ENCODE measurements around the gene STAT3. TPM values are rescaled to one million over a fixed set of nuclear protein-coding genes. Genes with fewer than 3 reads are reported as not detected.
A peak's percentile ranks its signal among the peaks of the same experiment; 100 is the strongest.

Gene STAT3
- total and polyA plus RNA-seq, 2 of the 13 experiments (the other 11 are each of a cell fraction or from before 2014, with no cell fraction given), result 61.8 to 62.4 TPM

DNA sequence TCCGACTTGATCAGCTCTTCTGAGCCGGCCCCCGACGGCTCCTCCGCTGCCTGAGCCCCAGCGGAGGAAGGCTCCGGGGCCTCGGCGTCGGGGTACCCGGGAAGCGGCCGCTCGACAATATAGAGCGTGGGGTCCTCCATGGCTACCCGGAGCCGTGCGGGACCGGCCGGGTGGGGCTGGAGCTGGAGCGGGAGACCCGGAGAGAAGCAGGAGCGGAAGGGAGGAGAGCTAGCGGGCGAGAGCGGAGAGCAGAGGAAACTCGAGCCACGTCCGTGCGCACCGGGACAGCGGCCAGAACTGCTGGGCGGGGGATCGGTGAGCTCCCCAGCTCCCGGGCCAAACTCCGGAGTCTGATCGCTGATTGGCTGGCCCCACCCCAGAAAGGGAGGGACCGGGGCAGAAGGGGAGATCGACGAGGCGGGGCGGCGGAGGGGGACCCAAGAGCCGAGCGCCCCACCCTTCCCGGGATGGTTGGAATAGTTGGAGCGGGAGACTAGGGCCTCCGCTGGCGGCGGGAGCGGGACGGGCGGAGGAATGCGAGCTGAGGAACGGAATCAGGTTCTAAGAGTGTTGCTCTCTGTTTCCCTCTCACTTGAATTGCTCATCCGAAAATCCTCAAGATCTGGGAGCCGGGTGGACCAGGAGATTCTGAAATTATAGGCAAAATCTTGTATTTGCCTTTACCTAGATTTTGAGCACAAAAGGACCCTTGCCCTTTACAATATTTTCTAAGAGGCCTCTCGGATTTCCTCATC, 34.9 kb upstream of the STAT3 start, which contains the start of gene CAVIN1 (continued):
- TF ChIP-seq ZFX (CRISPR knock-in tag; IDR thresholded peaks at IDR 0.05; ENCODE audit: low read depth) (peak; percentile 72), EED (CRISPR knock-in tag; IDR thresholded peaks at IDR 0.05) (no peak), CBX1 (IDR thresholded peaks at IDR 0.05; ENCODE audit: low read depth) (no peak), ZNF724P (CRISPR knock-in tag; IDR thresholded peaks at IDR 0.05; ENCODE audit: borderline replicate concordance) (no peak), ZFP36L2 (CRISPR knock-in tag; IDR thresholded peaks at IDR 0.05) (no peak), WIZ (CRISPR knock-in tag; IDR thresholded peaks at IDR 0.05) (no peak), ZNF12 (CRISPR knock-in tag; IDR thresholded peaks at IDR 0.05) (no peak), ZNF562 (CRISPR knock-in tag; IDR thresholded peaks at IDR 0.05; ENCODE audit: borderline replicate concordance) (no peak), SALL2 (CRISPR knock-in tag; IDR thresholded peaks at IDR 0.05) (peak; percentile 90), ZFP36 (IDR thresholded peaks at IDR 0.05; ENCODE audit: borderline replicate concordance, low read depth, low read length, partially characterized antibody) (no peak), KDM2A (CRISPR knock-in tag; IDR thresholded peaks at IDR 0.05; ENCODE audit: borderline replicate concordance, low read depth) (peak; percentile 68), ARNT2 (CRISPR knock-in tag; IDR thresholded peaks at IDR 0.05; ENCODE audit: low read depth) (0 out of 2 replicates have a peak, but pooled peaks have one; percentile 16), ZNF543 (CRISPR knock-in tag; IDR thresholded peaks at IDR 0.05) (0 out of 2 replicates have a peak, but pooled peaks have one; percentile 64), ZNF772 (CRISPR knock-in tag; IDR thresholded peaks at IDR 0.05) (peak; percentile 56; the same call in 1 of the 2 replicates), TCF12 (IDR thresholded peaks at IDR 0.05) (no peak), TCF12 (CRISPR knock-in tag; IDR thresholded peaks at IDR 0.05) (no peak), ERF (CRISPR knock-in tag; IDR thresholded peaks at IDR 0.05) (0 out of 2 replicates have a peak, but pooled peaks have one; percentile 55)
- TF ChIP-seq, protein P1, sequence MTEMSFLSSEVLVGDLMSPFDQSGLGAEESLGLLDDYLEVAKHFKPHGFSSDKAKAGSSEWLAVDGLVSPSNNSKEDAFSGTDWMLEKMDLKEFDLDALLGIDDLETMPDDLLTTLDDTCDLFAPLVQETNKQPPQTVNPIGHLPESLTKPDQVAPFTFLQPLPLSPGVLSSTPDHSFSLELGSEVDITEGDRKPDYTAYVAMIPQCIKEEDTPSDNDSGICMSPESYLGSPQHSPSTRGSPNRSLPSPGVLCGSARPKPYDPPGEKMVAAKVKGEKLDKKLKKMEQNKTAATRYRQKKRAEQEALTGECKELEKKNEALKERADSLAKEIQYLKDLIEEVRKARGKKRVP (CRISPR knock-in tag; IDR thresholded peaks at IDR 0.05), result 0 out of 4 replicates have a peak, but pooled peaks of 1 of the 2 experiments have one; percentile 40
- TF ChIP-seq, protein P2, sequence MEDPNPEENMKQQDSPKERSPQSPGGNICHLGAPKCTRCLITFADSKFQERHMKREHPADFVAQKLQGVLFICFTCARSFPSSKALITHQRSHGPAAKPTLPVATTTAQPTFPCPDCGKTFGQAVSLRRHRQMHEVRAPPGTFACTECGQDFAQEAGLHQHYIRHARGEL (CRISPR knock-in tag; IDR thresholded peaks at IDR 0.05), result no peak
- TF ChIP-seq, protein P3, sequence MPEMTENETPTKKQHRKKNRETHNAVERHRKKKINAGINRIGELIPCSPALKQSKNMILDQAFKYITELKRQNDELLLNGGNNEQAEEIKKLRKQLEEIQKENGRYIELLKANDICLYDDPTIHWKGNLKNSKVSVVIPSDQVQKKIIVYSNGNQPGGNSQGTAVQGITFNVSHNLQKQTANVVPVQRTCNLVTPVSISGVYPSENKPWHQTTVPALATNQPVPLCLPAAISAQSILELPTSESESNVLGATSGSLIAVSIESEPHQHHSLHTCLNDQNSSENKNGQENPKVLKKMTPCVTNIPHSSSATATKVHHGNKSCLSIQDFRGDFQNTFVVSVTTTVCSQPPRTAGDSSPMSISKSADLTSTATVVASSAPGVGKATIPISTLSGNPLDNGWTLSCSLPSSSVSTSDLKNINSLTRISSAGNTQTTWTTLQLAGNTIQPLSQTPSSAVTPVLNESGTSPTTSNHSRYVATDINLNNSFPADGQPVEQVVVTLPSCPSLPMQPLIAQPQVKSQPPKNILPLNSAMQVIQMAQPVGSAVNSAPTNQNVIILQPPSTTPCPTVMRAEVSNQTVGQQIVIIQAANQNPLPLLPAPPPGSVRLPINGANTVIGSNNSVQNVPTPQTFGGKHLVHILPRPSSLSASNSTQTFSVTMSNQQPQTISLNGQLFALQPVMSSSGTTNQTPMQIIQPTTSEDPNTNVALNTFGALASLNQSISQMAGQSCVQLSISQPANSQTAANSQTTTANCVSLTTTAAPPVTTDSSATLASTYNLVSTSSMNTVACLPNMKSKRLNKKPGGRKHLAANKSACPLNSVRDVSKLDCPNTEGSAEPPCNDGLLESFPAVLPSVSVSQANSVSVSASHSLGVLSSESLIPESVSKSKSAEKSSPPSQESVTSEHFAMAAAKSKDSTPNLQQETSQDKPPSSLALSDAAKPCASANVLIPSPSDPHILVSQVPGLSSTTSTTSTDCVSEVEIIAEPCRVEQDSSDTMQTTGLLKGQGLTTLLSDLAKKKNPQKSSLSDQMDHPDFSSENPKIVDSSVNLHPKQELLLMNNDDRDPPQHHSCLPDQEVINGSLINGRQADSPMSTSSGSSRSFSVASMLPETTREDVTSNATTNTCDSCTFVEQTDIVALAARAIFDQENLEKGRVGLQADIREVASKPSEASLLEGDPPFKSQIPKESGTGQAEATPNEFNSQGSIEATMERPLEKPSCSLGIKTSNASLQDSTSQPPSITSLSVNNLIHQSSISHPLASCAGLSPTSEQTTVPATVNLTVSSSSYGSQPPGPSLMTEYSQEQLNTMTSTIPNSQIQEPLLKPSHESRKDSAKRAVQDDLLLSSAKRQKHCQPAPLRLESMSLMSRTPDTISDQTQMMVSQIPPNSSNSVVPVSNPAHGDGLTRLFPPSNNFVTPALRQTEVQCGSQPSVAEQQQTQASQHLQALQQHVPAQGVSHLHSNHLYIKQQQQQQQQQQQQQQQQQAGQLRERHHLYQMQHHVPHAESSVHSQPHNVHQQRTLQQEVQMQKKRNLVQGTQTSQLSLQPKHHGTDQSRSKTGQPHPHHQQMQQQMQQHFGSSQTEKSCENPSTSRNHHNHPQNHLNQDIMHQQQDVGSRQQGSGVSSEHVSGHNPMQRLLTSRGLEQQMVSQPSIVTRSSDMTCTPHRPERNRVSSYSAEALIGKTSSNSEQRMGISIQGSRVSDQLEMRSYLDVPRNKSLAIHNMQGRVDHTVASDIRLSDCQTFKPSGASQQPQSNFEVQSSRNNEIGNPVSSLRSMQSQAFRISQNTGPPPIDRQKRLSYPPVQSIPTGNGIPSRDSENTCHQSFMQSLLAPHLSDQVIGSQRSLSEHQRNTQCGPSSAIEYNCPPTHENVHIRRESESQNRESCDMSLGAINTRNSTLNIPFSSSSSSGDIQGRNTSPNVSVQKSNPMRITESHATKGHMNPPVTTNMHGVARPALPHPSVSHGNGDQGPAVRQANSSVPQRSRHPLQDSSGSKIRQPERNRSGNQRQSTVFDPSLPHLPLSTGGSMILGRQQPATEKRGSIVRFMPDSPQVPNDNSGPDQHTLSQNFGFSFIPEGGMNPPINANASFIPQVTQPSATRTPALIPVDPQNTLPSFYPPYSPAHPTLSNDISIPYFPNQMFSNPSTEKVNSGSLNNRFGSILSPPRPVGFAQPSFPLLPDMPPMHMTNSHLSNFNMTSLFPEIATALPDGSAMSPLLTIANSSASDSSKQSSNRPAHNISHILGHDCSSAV (CRISPR knock-in tag; IDR thresholded peaks at IDR 0.05; ENCODE audit: borderline replicate concordance), result no peak
